Thoracic aorta (tissue), 2 donors: ENCODE measurements around the gene PPM1M. TPM values are rescaled to one million over a fixed set of nuclear protein-coding genes. Genes with fewer than 3 reads are reported as not detected.

ENCODE experiments used
- ATAC-seq: fragments of 150-250 bp; one replicate; pipeline ENCODE4 v1.8.0; 2017; ENCODE audit warnings: low read depth; ENCODE audit not compliant: insufficient number of reproducible peaks, low FRiP score
- DNase-seq: peaks from one replicate; pipeline ENCODE4 v3.0.0-alpha.2; 2020; ENCODE audit warnings: low spot score
- H3K27ac ChIP-seq, 2 donors: fragments of 200-600 bp; sonication (generic); 1 replicate in 1 of 2; 2 replicates in 1 of 2; pipeline ENCODE4 v1.5.1; 2016; ENCODE audit warnings: mild to moderate bottlenecking in 2 of 2, moderate library complexity in 2 of 2
- H3K27me3 ChIP-seq: fragments of 200-600 bp; sonication (generic); replicated peaks from 2 replicates; pipeline ENCODE4 v1.6.0; 2016; ENCODE audit warnings: mild to moderate bottlenecking; ENCODE audit not compliant: insufficient read depth
- H3K36me3 ChIP-seq: fragments of 200-600 bp; sonication (generic); one replicate; pipeline ENCODE4 v1.5.1; 2016
- H3K4me1 ChIP-seq, 2 donors: fragments of 200-600 bp; sonication (generic); 1 replicate in 1 of 2; 2 replicates in 1 of 2; pipeline versions ENCODE4 v1.5.1 to v1.6.0; 2016; ENCODE audit warnings: low read depth in 2 of 2, mild to moderate bottlenecking in 1 of 2; ENCODE audit not compliant: control insufficient read depth in 1 of 2
- H3K4me3 ChIP-seq: fragments of 200-600 bp; sonication (generic); 2 replicates; pipeline ENCODE4 v1.5.1; 2016; ENCODE audit warnings: mild to moderate bottlenecking
- H3K9me3 ChIP-seq: fragments of 200-600 bp; sonication (generic); 2 replicates; pipeline ENCODE4 v1.5.1; 2016
- CTCF ChIP-seq: fragments of 200-600 bp; sonication (generic); IDR thresholded peaks from one replicate; pipeline ENCODE4 v1.5.1; 2019; ENCODE audit warnings: antibody characterized with exemption
- total RNA-seq, 2 donors: library from RNA; depleted of rRNA; stranded (reverse); fragments of >200 nt; gene quantifications; one replicate each; pipeline versions ENCODE4 v1.1.0 to v1.2.3, GENCODE V29; 2016

Gene PPM1M
- total RNA-seq, 2 donors from 2014 or later: 41.6 to 51.9 TPM

- ATAC-seq (no peak), DNase-seq (no peak)
- H3K4me3 ChIP-seq: no peak overlapping the region
- peak; percentile 75 for TF ChIP-seq CTCF
- H3K4me1 ChIP-seq: peaks cover 7 to 17% of the 10 kb centered on the region in 2 donors
- H3K27me3 ChIP-seq: no peaks in the 10 kb centered on the region
- peaks cover 40% of the 10 kb centered on the region for H3K36me3 ChIP-seq
- H3K9me3 ChIP-seq: no peaks in the 10 kb centered on the region
- no peak overlapping the region for H3K27ac ChIP-seq
These were observed 13.9 kb upstream of the PPM1M start for GRCh38 chr3:52231502-52232278.

GRCh38 chr3:52232279-52233107, 13.1 kb upstream of the PPM1M start:
- TF ChIP-seq CTCF: no peak
- H3K9me3 ChIP-seq: no peaks in the 10 kb centered on the region
- no peak overlapping the region for H3K27ac ChIP-seq
- no peak for ATAC-seq
- H3K4me3 ChIP-seq: no peak overlapping the region
- peaks cover 15 to 25% of the 10 kb centered on the region in 2 donors for H3K4me1 ChIP-seq
- H3K36me3 ChIP-seq: peaks cover 40% of the 10 kb centered on the region
- no peak for DNase-seq
- H3K27me3 ChIP-seq: no peaks in the 10 kb centered on the region

- Histone ChIP-seq H3K4me3 (no peak overlapping the region), H3K27ac (no peak overlapping the region), H3K27me3 (no peaks in the 10 kb centered on the region), H3K36me3 (peaks cover 40% of the 10 kb centered on the region), H3K4me1 (peaks cover 21 to 31% of the 10 kb centered on the region in 2 donors), H3K9me3 (no peaks in the 10 kb centered on the region)
- DNase-seq (no peak), ATAC-seq (no peak)
- TF ChIP-seq CTCF: no peak
These were observed 12.4 kb upstream of the PPM1M start for GRCh38 chr3:52233108-52233591.

GRCh38 chr3:52233968-52234367, 11.6 kb upstream of the PPM1M start:
- Histone ChIP-seq H3K27ac (no peak overlapping the region), H3K27me3 (no peaks in the 10 kb centered on the region), H3K36me3 (peaks cover 40% of the 10 kb centered on the region), H3K9me3 (no peaks in the 10 kb centered on the region), H3K4me3 (no peak overlapping the region), H3K4me1 (peaks cover 23 to 34% of the 10 kb centered on the region in 2 donors)
- DNase-seq (no peak), ATAC-seq (no peak)
- no peak for TF ChIP-seq CTCF
